Measurements from ENCODE around the gene KAT6B.

Gene KAT6B

GRCh38 chr10:74822521-74823089, 3.8 kb upstream of the KAT6B start:
- no peak overlapping the region for H3K4me3 ChIP-seq (ENCODE audit: low read depth, low read length)

GRCh38 chr10:74823791-74824183, 2.6 kb upstream of the KAT6B start:
- no peak overlapping the region for H3K4me3 ChIP-seq (ENCODE audit: low read depth, low read length)

GRCh38 chr10:74824184-74824899, 2.1 kb upstream of the KAT6B start:
- peak overlapping the region; percentile 78 for H3K4me3 ChIP-seq (ENCODE audit: low read depth, low read length)

- peak overlapping the region; percentile 78 for H3K4me3 ChIP-seq (ENCODE audit: low read depth, low read length)
These were observed 1.5 kb upstream of the KAT6B start for GRCh38 chr10:74824900-74825370.

- peak overlapping the region; percentile 78 for H3K4me3 ChIP-seq (ENCODE audit: low read depth, low read length)
These were observed 844 bp upstream of the KAT6B start for GRCh38 chr10:74825371-74826141.

GRCh38 chr10:74827045-74827441, 643 bp downstream of the KAT6B start:
- peak overlapping the region; percentile 70 for H3K4me3 ChIP-seq (ENCODE audit: low read depth, low read length)

GRCh38 chr10:74827694-74828093, 1.3 kb downstream of the KAT6B start:
- peak overlapping the region; percentile 70 for H3K4me3 ChIP-seq (ENCODE audit: low read depth, low read length)

GRCh38 chr10:74828946-74829345, 2.5 kb downstream of the KAT6B start:
- no peak overlapping the region for H3K4me3 ChIP-seq (ENCODE audit: low read depth, low read length)

GRCh38 chr10:74831518-74832120, 5.2 kb downstream of the KAT6B start:
- H3K4me3 ChIP-seq (ENCODE audit: low read depth, low read length): no peak overlapping the region

- H3K4me3 ChIP-seq (ENCODE audit: low read depth, low read length): no peak overlapping the region
These were observed 9.6 kb downstream of the KAT6B start for GRCh38 chr10:74835963-74836362.

GRCh38 chr10:74836877-74837276, 10.5 kb downstream of the KAT6B start:
- no peak overlapping the region for H3K4me3 ChIP-seq (ENCODE audit: low read depth, low read length)

- H3K4me3 ChIP-seq (ENCODE audit: low read depth, low read length): no peak overlapping the region
These were observed 11.3 kb downstream of the KAT6B start for GRCh38 chr10:74837743-74838142.

- no peak overlapping the region for H3K4me3 ChIP-seq (ENCODE audit: low read depth, low read length)
These were observed 13.3 kb downstream of the KAT6B start for GRCh38 chr10:74839708-74840107.

GRCh38 chr10:74841265-74841973, 15.0 kb downstream of the KAT6B start:
- no peak overlapping the region for H3K4me3 ChIP-seq (ENCODE audit: low read depth, low read length)

GRCh38 chr10:74842301-74842954, 16.0 kb downstream of the KAT6B start:
- H3K4me3 ChIP-seq (ENCODE audit: low read depth, low read length): no peak overlapping the region

- no peak overlapping the region for H3K4me3 ChIP-seq (ENCODE audit: low read depth, low read length)
These were observed 20.6 kb downstream of the KAT6B start for GRCh38 chr10:74846958-74847357.

GRCh38 chr10:74851831-74852230, 25.4 kb downstream of the KAT6B start:
- H3K4me3 ChIP-seq (ENCODE audit: low read depth, low read length): no peak overlapping the region

- no peak overlapping the region for H3K4me3 ChIP-seq (ENCODE audit: low read depth, low read length)
These were observed 26.0 kb downstream of the KAT6B start for GRCh38 chr10:74852381-74852780.

GRCh38 chr10:74854610-74855009, 28.2 kb downstream of the KAT6B start:
- H3K4me3 ChIP-seq (ENCODE audit: low read depth, low read length): no peak overlapping the region

GRCh38 chr10:74855027-74855426, 28.6 kb downstream of the KAT6B start:
- H3K4me3 ChIP-seq (ENCODE audit: low read depth, low read length): no peak overlapping the region
